ENCODE results near the gene FAM187B. TPM values are rescaled to one million over a fixed set of nuclear protein-coding genes. Genes with fewer than 3 reads are reported as not detected.

FAM187B gene
- total RNA-seq, 1 donor from 2014 or later, result not detected

- H3K9me3 ChIP-seq (ENCODE audit: insufficient read depth, low read depth, low read length), result no peaks in the 10 kb centered on the region
- no peak overlapping the region for H3K4me3 Mint-ChIP-seq (ENCODE audit: unreplicated experiment)
These were observed 11.5 kb downstream of the FAM187B start for GRCh38 chr19:35216833-35217648.

GRCh38 chr19:35216016-35216832 lies 12.3 kb downstream of the FAM187B start:
- no peaks in the 10 kb centered on the region for H3K36me3 ChIP-seq (ENCODE audit: insufficient read depth, low read length)
- peaks cover 2% of the 10 kb centered on the region for H3K27me3 Mint-ChIP-seq (ENCODE audit: low read depth, unreplicated experiment)
- no peak overlapping the region for H3K9ac ChIP-seq (ENCODE audit: low read length)
- no peaks in the 10 kb centered on the region for H3K27me3 ChIP-seq (ENCODE audit: insufficient read depth, low read length)
- no peak for DNase-seq (ENCODE audit: low read depth)
- H3K9me3 ChIP-seq (ENCODE audit: insufficient read depth, low read depth, low read length), result no peaks in the 10 kb centered on the region
- no peak overlapping the region for H2AFZ ChIP-seq (ENCODE audit: low read depth, low read length)
- TF ChIP-seq CTCF (IDR thresholded peaks at IDR 0.05; ENCODE audit: insufficient read depth, low read depth, low read length) (no peak), EZH2 (IDR thresholded peaks at IDR 0.05; ENCODE audit: insufficient read depth, low read length) (no peak)
- no peak for FAIRE-seq
- no peaks in the 10 kb centered on the region for H3K36me3 Mint-ChIP-seq (ENCODE audit: low read depth, unreplicated experiment)
- H3K27ac Mint-ChIP-seq (ENCODE audit: unreplicated experiment), result no peak overlapping the region
- H3K4me1 ChIP-seq (ENCODE audit: insufficient read depth, low read length), result peaks cover 4% of the 10 kb centered on the region
- no peak overlapping the region for H3K4me3 ChIP-seq (ENCODE audit: insufficient read depth, low read depth, low read length)
- no peak overlapping the region for H3K27ac ChIP-seq (ENCODE audit: low read depth, low read length)
- no peak overlapping the region for H3K4me3 Mint-ChIP-seq (ENCODE audit: unreplicated experiment)
- H3K4me1 Mint-ChIP-seq (ENCODE audit: low read depth, unreplicated experiment), result no peaks in the 10 kb centered on the region
- H4K20me1 ChIP-seq (ENCODE audit: insufficient read depth, low read length), result no peaks in the 10 kb centered on the region
- peaks cover 15% of the 10 kb centered on the region for H3K9me3 Mint-ChIP-seq (ENCODE audit: unreplicated experiment)
- H3K79me2 ChIP-seq (ENCODE audit: insufficient read depth, low read length), result no peaks in the 10 kb centered on the region
- H3K4me2 ChIP-seq (ENCODE audit: low read length), result no peak overlapping the region

More at GRCh38 chr19:35216833-35217648, 11.5 kb downstream of the FAM187B start:
- H3K27ac ChIP-seq (ENCODE audit: low read depth, low read length), result no peak overlapping the region
- Mint-ChIP-seq H3K36me3 (ENCODE audit: low read depth, unreplicated experiment) (no peaks in the 10 kb centered on the region), H3K27me3 (ENCODE audit: low read depth, unreplicated experiment) (peaks cover 2% of the 10 kb centered on the region), H3K27ac (ENCODE audit: unreplicated experiment) (no peak overlapping the region), H3K9me3 (ENCODE audit: unreplicated experiment) (peaks cover 18% of the 10 kb centered on the region), H3K4me1 (ENCODE audit: low read depth, unreplicated experiment) (no peaks in the 10 kb centered on the region)
- H3K4me2 ChIP-seq (ENCODE audit: low read length), result no peak overlapping the region
- H3K9ac ChIP-seq (ENCODE audit: low read length), result no peak overlapping the region
- no peak for DNase-seq (ENCODE audit: low read depth)
- no peaks in the 10 kb centered on the region for H3K79me2 ChIP-seq (ENCODE audit: insufficient read depth, low read length)
- H3K4me3 ChIP-seq (ENCODE audit: insufficient read depth, low read depth, low read length), result no peak overlapping the region
- H3K27me3 ChIP-seq (ENCODE audit: insufficient read depth, low read length), result no peaks in the 10 kb centered on the region
- TF ChIP-seq CTCF (IDR thresholded peaks at IDR 0.05; ENCODE audit: insufficient read depth, low read depth, low read length), result no peak
- no peak for TF ChIP-seq EZH2 (IDR thresholded peaks at IDR 0.05; ENCODE audit: insufficient read depth, low read length)
- no peak for FAIRE-seq
- H4K20me1 ChIP-seq (ENCODE audit: insufficient read depth, low read length), result no peaks in the 10 kb centered on the region
- peaks cover 4% of the 10 kb centered on the region for H3K4me1 ChIP-seq (ENCODE audit: insufficient read depth, low read length)
- H3K36me3 ChIP-seq (ENCODE audit: insufficient read depth, low read length), result no peaks in the 10 kb centered on the region
- no peak overlapping the region for H2AFZ ChIP-seq (ENCODE audit: low read depth, low read length)

All from astrocyte (in vitro differentiated cells and primary cell).